ENCODE measurements around the gene LIN52. TPM values are rescaled to one million over a fixed set of nuclear protein-coding genes. Genes with fewer than 3 reads are reported as not detected.

LIN52 gene
- total RNA-seq, 1 experiment from 2014 or later = 11.0 TPM

GRCh38 chr14:74208642-74209041 is 123.9 kb downstream of the LIN52 start:
- Histone ChIP-seq H3K27ac (ENCODE audit: insufficient read length, low read depth, low read length) (no peak overlapping the region), H2AFZ (ENCODE audit: low read length) (no peak overlapping the region), H3K27me3 (ENCODE audit: insufficient read depth, low read length) (no peaks in the 10 kb centered on the region), H2AK5ac (ENCODE audit: insufficient read length, low read length) (no peak overlapping the region), H3K9ac (ENCODE audit: extremely low read depth, insufficient read length, low read length) (no peak overlapping the region), H3K18ac (ENCODE audit: insufficient read length, low read depth, low read length) (no peak overlapping the region), H2BK5ac (ENCODE audit: insufficient read length, low read length) (no peak overlapping the region), H3K23me2 (ENCODE audit: insufficient read length, low read depth, low read length, poor library complexity, severe bottlenecking) (no peaks in the 10 kb centered on the region), H3K9me3 (ENCODE audit: control insufficient read depth, low read depth, low read length) (no peaks in the 10 kb centered on the region), H4K20me1 (ENCODE audit: control insufficient read depth, insufficient read depth, insufficient read length) (no peaks in the 10 kb centered on the region), H3K4me2 (ENCODE audit: insufficient read depth, insufficient read length, low read length) (no peak overlapping the region), H3T11ph (ENCODE audit: low read length) (no peak overlapping the region), H4K5ac (ENCODE audit: insufficient read length, low read depth, low read length) (no peak overlapping the region), H3K23ac (ENCODE audit: insufficient read length, low read depth, low read length) (no peak overlapping the region), H4K8ac (replicated peaks; ENCODE audit: insufficient read length, low read depth, low read length) (no peak overlapping the region), H2BK120ac (ENCODE audit: low read depth, low read length, poor library complexity, severe bottlenecking) (no peak overlapping the region), H3K79me2 (ENCODE audit: insufficient read depth, low read length) (no peaks in the 10 kb centered on the region), H3K4ac (ENCODE audit: low read depth, low read length) (no peak overlapping the region), H4K91ac (ENCODE audit: insufficient read length, low read depth, low read length) (no peak overlapping the region), H2BK12ac (ENCODE audit: insufficient read length, low read depth, low read length) (no peak overlapping the region), H2BK15ac (ENCODE audit: low read depth, low read length) (no peak overlapping the region), H2BK20ac (ENCODE audit: low read depth, low read length, poor library complexity, severe bottlenecking) (no peak overlapping the region), H3K14ac (ENCODE audit: insufficient read depth, low read length) (no peak overlapping the region), H3K79me1 (ENCODE audit: insufficient read depth, low read depth, low read length, poor library complexity, severe bottlenecking) (no peaks in the 10 kb centered on the region), H3K56ac (ENCODE audit: insufficient read length, low read depth, low read length) (no peak overlapping the region), H3K4me1 (ENCODE audit: insufficient read depth, low read length) (no peaks in the 10 kb centered on the region; the same call in 1 of the 2 replicates)
- no peak for DNase-seq
- no peaks in the 10 kb centered on the region for H3K9me3 Mint-ChIP-seq
- H3K4me1 Mint-ChIP-seq = no peaks in the 10 kb centered on the region; a peak in 1 of 4 replicates
- H3K27me3 Mint-ChIP-seq (ENCODE audit: low read depth) = peaks cover 7% of the 10 kb centered on the region
- H3K27ac Mint-ChIP-seq = no peak overlapping the region
- no peak for TF ChIP-seq CTCF (conservative IDR thresholded peaks at IDR 0.05)
- H3K4me3 Mint-ChIP-seq = no peak overlapping the region
- no peaks in the 10 kb centered on the region for H3K36me3 Mint-ChIP-seq (ENCODE audit: insufficient read depth in 1 of 3, low read depth in 3 of 3)
- no CpG with 5 or more reads among the region's 8 CpGs for WGBS (ENCODE audit: extremely low coverage, insufficient read length, low lambda C conversion rate)

All from H9 (cell line).